ENCODE results near the gene HTR3C.

The HTR3C gene

GRCh38 chr3:184073621-184074020 lies 20.8 kb downstream of the HTR3C start:
- no peak for DNase-seq (ENCODE audit: low read depth)
- no peak overlapping the region for H3K4me3 ChIP-seq (replicated peaks; ENCODE audit: low read depth, low read length)
- TF ChIP-seq CTCF (IDR thresholded peaks at IDR 0.05; ENCODE audit: low read length, missing control alignments): no peak

- no peak overlapping the region for H3K4me3 ChIP-seq (replicated peaks; ENCODE audit: low read depth, low read length)
- DNase-seq (ENCODE audit: low read depth): no peak
- no peak for TF ChIP-seq CTCF (IDR thresholded peaks at IDR 0.05; ENCODE audit: low read length, missing control alignments)
These were observed 23.1 kb downstream of the HTR3C start for GRCh38 chr3:184075901-184076300.

- DNase-seq (ENCODE audit: low read depth): no peak
- TF ChIP-seq CTCF (IDR thresholded peaks at IDR 0.05; ENCODE audit: low read length, missing control alignments): no peak
- H3K4me3 ChIP-seq (replicated peaks; ENCODE audit: low read depth, low read length): no peak overlapping the region
These were observed 25.0 kb downstream of the HTR3C start for GRCh38 chr3:184077881-184078280.

DNA sequence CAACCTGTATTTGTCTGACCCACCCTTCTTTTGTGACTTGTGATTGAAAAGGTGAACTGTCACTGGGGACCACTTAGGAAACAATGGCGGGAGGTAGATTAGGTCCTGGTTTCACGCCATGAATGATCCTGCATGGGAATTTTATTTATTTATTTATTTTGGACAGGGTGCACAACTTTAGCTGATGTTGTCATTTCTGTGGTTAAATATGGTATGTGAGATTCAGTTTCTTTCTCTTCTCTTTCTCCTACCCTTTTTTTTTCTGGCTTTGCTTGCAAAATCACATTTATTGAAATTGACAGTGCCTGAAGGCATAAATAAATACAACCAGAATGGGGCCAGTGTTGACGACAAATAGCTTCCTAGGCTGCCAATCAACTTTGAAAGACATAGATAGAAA lies 26.0 kb downstream of the HTR3C start:
- TF ChIP-seq CTCF (IDR thresholded peaks at IDR 0.05; ENCODE audit: low read length, missing control alignments): no peak
- H3K4me3 ChIP-seq (replicated peaks; ENCODE audit: low read depth, low read length): no peak overlapping the region
- DNase-seq (ENCODE audit: low read depth): peak; percentile 14

- DNase-seq (ENCODE audit: low read depth): no peak
- TF ChIP-seq CTCF (IDR thresholded peaks at IDR 0.05; ENCODE audit: low read length, missing control alignments): no peak
- no peak overlapping the region for H3K4me3 ChIP-seq (replicated peaks; ENCODE audit: low read depth, low read length)
These were observed 28.4 kb downstream of the HTR3C start for GRCh38 chr3:184081116-184081830.

GRCh38 chr3:184082034-184082433 lies 29.2 kb downstream of the HTR3C start:
- TF ChIP-seq CTCF (IDR thresholded peaks at IDR 0.05; ENCODE audit: low read length, missing control alignments): no peak
- H3K4me3 ChIP-seq (replicated peaks; ENCODE audit: low read depth, low read length): no peak overlapping the region
- DNase-seq (ENCODE audit: low read depth): no peak

GRCh38 chr3:184082465-184082864 lies 29.6 kb downstream of the HTR3C start:
- TF ChIP-seq CTCF (IDR thresholded peaks at IDR 0.05; ENCODE audit: low read length, missing control alignments): no peak

More at GRCh38 chr3:184082465-184082864, 29.6 kb downstream of the HTR3C start:
- H3K4me3 ChIP-seq (replicated peaks; ENCODE audit: low read depth, low read length): no peak overlapping the region
- DNase-seq (ENCODE audit: low read depth): no peak
